Measurements from ENCODE around the gene BBS7. TPM values are rescaled to one million over a fixed set of nuclear protein-coding genes. Genes with fewer than 3 reads are reported as not detected.

BBS7 gene
- total RNA-seq, 1 experiment from 2014 or later = 26.2 TPM

DNA sequence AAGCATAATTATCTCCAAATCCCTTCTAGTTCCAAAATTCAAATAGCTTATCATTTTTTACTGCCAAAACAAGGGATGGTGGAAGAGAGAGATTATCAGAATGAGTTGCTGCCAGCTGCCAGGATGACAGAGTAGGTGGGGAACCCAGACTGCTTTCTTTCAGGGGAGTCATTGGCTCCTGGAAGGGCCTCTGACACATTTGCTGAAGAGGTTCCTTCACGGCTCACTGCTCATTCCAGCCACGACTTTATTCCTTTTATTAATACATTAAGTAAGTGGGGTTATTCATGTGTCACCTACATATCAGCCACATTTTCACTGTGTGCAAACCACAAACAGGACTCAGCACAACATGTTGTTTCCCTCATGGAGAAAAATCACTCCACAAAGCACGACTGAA lies 92.6 kb downstream of the BBS7 start:
- H3K56ac ChIP-seq (ENCODE audit: insufficient read length, low read depth, low read length) = no peak overlapping the region
- H3K79me1 ChIP-seq (ENCODE audit: insufficient read depth, low read depth, low read length, poor library complexity, severe bottlenecking) = no peaks in the 10 kb centered on the region
- H3T11ph ChIP-seq (ENCODE audit: low read length) = no peak overlapping the region
- H3K79me2 ChIP-seq (ENCODE audit: insufficient read depth, low read length) = no peaks in the 10 kb centered on the region
- H3K4me2 ChIP-seq (ENCODE audit: insufficient read depth, insufficient read length, low read length) = no peak overlapping the region
- no peak overlapping the region for H3K27ac ChIP-seq (ENCODE audit: insufficient read length, low read depth, low read length)
- H4K91ac ChIP-seq (ENCODE audit: insufficient read length, low read depth, low read length) = no peak overlapping the region
- H3K4me3 Mint-ChIP-seq = no peak overlapping the region
- H2BK20ac ChIP-seq (ENCODE audit: low read depth, low read length, poor library complexity, severe bottlenecking) = no peak overlapping the region
- no peak overlapping the region for H2BK12ac ChIP-seq (ENCODE audit: insufficient read length, low read depth, low read length)
- peaks cover 15 to 17% of the 10 kb centered on the region in 2 experiments for H3K4me1 Mint-ChIP-seq
- no peak overlapping the region for H2BK5ac ChIP-seq (ENCODE audit: insufficient read length, low read length)
- no peak overlapping the region for H3K18ac ChIP-seq (ENCODE audit: insufficient read length, low read depth, low read length)
- H4K5ac ChIP-seq (ENCODE audit: insufficient read length, low read depth, low read length) = no peak overlapping the region
- H3K9me3 Mint-ChIP-seq = no peaks in the 10 kb centered on the region
- no CpG with 5 or more reads among the region's 3 CpGs for WGBS (ENCODE audit: extremely low coverage, insufficient read length, low lambda C conversion rate)
- H3K4ac ChIP-seq (ENCODE audit: low read depth, low read length) = no peak overlapping the region
- no peak overlapping the region for H2BK120ac ChIP-seq (ENCODE audit: low read depth, low read length, poor library complexity, severe bottlenecking)
- H3K27me3 ChIP-seq (ENCODE audit: insufficient read depth, low read length) = no peaks in the 10 kb centered on the region
- peaks cover 6% of the 10 kb centered on the region for H3K27me3 Mint-ChIP-seq (ENCODE audit: low read depth)
- H3K9me3 ChIP-seq (ENCODE audit: control insufficient read depth, low read depth, low read length) = no peaks in the 10 kb centered on the region
- no peak overlapping the region for H2BK15ac ChIP-seq (ENCODE audit: low read depth, low read length)
- H3K27ac Mint-ChIP-seq = no peak overlapping the region
- no peaks in the 10 kb centered on the region for H3K23me2 ChIP-seq (ENCODE audit: insufficient read length, low read depth, low read length, poor library complexity, severe bottlenecking)
- H4K20me1 ChIP-seq (ENCODE audit: control insufficient read depth, insufficient read depth, insufficient read length) = no peaks in the 10 kb centered on the region
- H2AK5ac ChIP-seq (ENCODE audit: insufficient read length, low read length) = no peak overlapping the region
- no peak for DNase-seq
- H3K9ac ChIP-seq (ENCODE audit: extremely low read depth, insufficient read length, low read length) = no peak overlapping the region
- no peak overlapping the region for H3K23ac ChIP-seq (ENCODE audit: insufficient read length, low read depth, low read length)
- H4K8ac ChIP-seq (replicated peaks; ENCODE audit: insufficient read length, low read depth, low read length) = no peak overlapping the region
- no peaks in the 10 kb centered on the region for H3K4me1 ChIP-seq (ENCODE audit: insufficient read depth, low read length)
- TF ChIP-seq, protein P1, sequence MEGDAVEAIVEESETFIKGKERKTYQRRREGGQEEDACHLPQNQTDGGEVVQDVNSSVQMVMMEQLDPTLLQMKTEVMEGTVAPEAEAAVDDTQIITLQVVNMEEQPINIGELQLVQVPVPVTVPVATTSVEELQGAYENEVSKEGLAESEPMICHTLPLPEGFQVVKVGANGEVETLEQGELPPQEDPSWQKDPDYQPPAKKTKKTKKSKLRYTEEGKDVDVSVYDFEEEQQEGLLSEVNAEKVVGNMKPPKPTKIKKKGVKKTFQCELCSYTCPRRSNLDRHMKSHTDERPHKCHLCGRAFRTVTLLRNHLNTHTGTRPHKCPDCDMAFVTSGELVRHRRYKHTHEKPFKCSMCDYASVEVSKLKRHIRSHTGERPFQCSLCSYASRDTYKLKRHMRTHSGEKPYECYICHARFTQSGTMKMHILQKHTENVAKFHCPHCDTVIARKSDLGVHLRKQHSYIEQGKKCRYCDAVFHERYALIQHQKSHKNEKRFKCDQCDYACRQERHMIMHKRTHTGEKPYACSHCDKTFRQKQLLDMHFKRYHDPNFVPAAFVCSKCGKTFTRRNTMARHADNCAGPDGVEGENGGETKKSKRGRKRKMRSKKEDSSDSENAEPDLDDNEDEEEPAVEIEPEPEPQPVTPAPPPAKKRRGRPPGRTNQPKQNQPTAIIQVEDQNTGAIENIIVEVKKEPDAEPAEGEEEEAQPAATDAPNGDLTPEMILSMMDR (conservative IDR thresholded peaks at IDR 0.05) = no peak
- H2AFZ ChIP-seq (ENCODE audit: low read length) = no peak overlapping the region
- no peaks in the 10 kb centered on the region for H3K36me3 Mint-ChIP-seq (ENCODE audit: insufficient read depth in 1 of 3, low read depth in 3 of 3)
- H3K14ac ChIP-seq (ENCODE audit: insufficient read depth, low read length) = no peak overlapping the region
